ENCODE results near the gene DLG4. TPM values are rescaled to one million over a fixed set of nuclear protein-coding genes. Genes with fewer than 3 reads are reported as not detected.

Gene DLG4
- total RNA-seq, 1 experiment from 2014 or later, result 38.3 TPM

DNA sequence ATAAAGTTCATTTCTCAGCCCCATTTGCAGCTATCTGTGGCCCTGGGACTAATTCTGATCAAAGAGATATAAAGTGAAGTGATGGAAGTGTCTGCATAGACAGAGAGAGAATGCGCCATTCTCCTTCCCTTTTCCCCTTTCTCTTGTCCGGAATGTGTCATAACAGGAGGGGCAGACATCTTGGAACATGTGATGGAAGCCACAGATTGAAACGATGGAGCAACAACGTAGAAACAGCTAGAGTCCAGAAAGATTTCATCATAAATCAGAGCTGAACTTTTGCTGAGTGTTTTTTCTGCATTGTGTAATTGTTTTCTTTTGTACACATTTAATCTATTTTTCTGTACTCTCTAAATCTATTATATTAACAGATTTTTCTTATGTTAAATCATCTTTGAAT is 51.8 kb downstream of the DLG4 start:
- Histone ChIP-seq H2BK12ac (ENCODE audit: insufficient read length, low read depth, low read length) (no peak overlapping the region), H3K27me3 (ENCODE audit: insufficient read depth, low read length) (no peaks in the 10 kb centered on the region), H3T11ph (ENCODE audit: low read length) (no peak overlapping the region), H3K56ac (ENCODE audit: insufficient read length, low read depth, low read length) (no peak overlapping the region), H4K8ac (replicated peaks; ENCODE audit: insufficient read length, low read depth, low read length) (no peak overlapping the region), H2AFZ (ENCODE audit: low read length) (no peak overlapping the region), H3K18ac (ENCODE audit: insufficient read length, low read depth, low read length) (no peak overlapping the region), H3K9me3 (ENCODE audit: control insufficient read depth, low read depth, low read length) (no peaks in the 10 kb centered on the region), H3K27ac (ENCODE audit: insufficient read length, low read depth, low read length) (no peak overlapping the region), H4K5ac (ENCODE audit: insufficient read length, low read depth, low read length) (no peak overlapping the region), H2AK5ac (ENCODE audit: insufficient read length, low read length) (no peak overlapping the region), H3K14ac (ENCODE audit: insufficient read depth, low read length) (no peak overlapping the region), H3K79me2 (ENCODE audit: insufficient read depth, low read length) (no peaks in the 10 kb centered on the region), H2BK15ac (ENCODE audit: low read depth, low read length) (no peak overlapping the region), H3K23ac (ENCODE audit: insufficient read length, low read depth, low read length) (no peak overlapping the region), H3K9ac (ENCODE audit: extremely low read depth, insufficient read length, low read length) (no peak overlapping the region), H3K4ac (ENCODE audit: low read depth, low read length) (no peak overlapping the region), H3K79me1 (ENCODE audit: insufficient read depth, low read depth, low read length, poor library complexity, severe bottlenecking) (no peaks in the 10 kb centered on the region), H2BK20ac (ENCODE audit: low read depth, low read length, poor library complexity, severe bottlenecking) (no peak overlapping the region), H2BK120ac (ENCODE audit: low read depth, low read length, poor library complexity, severe bottlenecking) (no peak overlapping the region), H4K91ac (ENCODE audit: insufficient read length, low read depth, low read length) (no peak overlapping the region), H3K4me2 (ENCODE audit: insufficient read depth, insufficient read length, low read length) (no peak overlapping the region), H3K4me1 (ENCODE audit: insufficient read depth, low read length) (no peaks in the 10 kb centered on the region), H2BK5ac (ENCODE audit: insufficient read length, low read length) (no peak overlapping the region), H4K20me1 (ENCODE audit: control insufficient read depth, insufficient read depth, insufficient read length) (no peaks in the 10 kb centered on the region), H3K23me2 (ENCODE audit: insufficient read length, low read depth, low read length, poor library complexity, severe bottlenecking) (no peaks in the 10 kb centered on the region)
- H3K27ac Mint-ChIP-seq, result no peak overlapping the region
- no peak overlapping the region for H3K4me3 Mint-ChIP-seq
- H3K36me3 Mint-ChIP-seq (ENCODE audit: insufficient read depth in 1 of 3, low read depth in 3 of 3), result peaks cover 0 to 5% (median 0%) of the 10 kb centered on the region in 3 experiments; a peak in 3 of 7 replicates
- peaks cover 7% of the 10 kb centered on the region for H3K27me3 Mint-ChIP-seq (ENCODE audit: low read depth)
- DNase-seq, result no peak
- H3K9me3 Mint-ChIP-seq, result peaks cover 4 to 13% of the 10 kb centered on the region in 2 experiments
- TF ChIP-seq, protein P1, sequence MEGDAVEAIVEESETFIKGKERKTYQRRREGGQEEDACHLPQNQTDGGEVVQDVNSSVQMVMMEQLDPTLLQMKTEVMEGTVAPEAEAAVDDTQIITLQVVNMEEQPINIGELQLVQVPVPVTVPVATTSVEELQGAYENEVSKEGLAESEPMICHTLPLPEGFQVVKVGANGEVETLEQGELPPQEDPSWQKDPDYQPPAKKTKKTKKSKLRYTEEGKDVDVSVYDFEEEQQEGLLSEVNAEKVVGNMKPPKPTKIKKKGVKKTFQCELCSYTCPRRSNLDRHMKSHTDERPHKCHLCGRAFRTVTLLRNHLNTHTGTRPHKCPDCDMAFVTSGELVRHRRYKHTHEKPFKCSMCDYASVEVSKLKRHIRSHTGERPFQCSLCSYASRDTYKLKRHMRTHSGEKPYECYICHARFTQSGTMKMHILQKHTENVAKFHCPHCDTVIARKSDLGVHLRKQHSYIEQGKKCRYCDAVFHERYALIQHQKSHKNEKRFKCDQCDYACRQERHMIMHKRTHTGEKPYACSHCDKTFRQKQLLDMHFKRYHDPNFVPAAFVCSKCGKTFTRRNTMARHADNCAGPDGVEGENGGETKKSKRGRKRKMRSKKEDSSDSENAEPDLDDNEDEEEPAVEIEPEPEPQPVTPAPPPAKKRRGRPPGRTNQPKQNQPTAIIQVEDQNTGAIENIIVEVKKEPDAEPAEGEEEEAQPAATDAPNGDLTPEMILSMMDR (conservative IDR thresholded peaks at IDR 0.05), result no peak
- WGBS (ENCODE audit: extremely low coverage, insufficient read length, low lambda C conversion rate), result no CpG with 5 or more reads among the region's 4 CpGs
- peaks cover 0 to 4% of the 10 kb centered on the region in 2 experiments; a peak in 3 of 4 replicates for H3K4me1 Mint-ChIP-seq

Measured in H9 (cell line).